ENCODE data around the gene CPE. TPM values are rescaled to one million over a fixed set of nuclear protein-coding genes. Genes with fewer than 3 reads are reported as not detected.
"Not testable (repeated sequence)": the region's sequence is repeated elsewhere in the genome, so short reads cannot be mapped to it uniquely, and the experiment has no call there.

CPE gene
- total RNA-seq, 1 donor from 2014 or later = 103 TPM

- Histone ChIP-seq H3K4me1 (peaks cover 38% of the 10 kb centered on the region), H3K36me3 (no peaks in the 10 kb centered on the region), H3K4me3 (no peak overlapping the region), H3K9me3 (no peaks in the 10 kb centered on the region), H3K27ac (no peak overlapping the region), H3K27me3 (no peaks in the 10 kb centered on the region)
- intact Hi-C loops (cut with DNase I) = no loop called here
- no peak for DNase-seq (ENCODE audit: extremely low spot score in 2 of 2)
- TF ChIP-seq CTCF (IDR thresholded peaks at IDR 0.05) = no peak
- no peak for TF ChIP-seq POLR2AphosphoS5 (IDR thresholded peaks at IDR 0.05; ENCODE audit: insufficient read depth in 1 of 2, low read depth in 1 of 2)
- TF ChIP-seq POLR2A (IDR thresholded peaks at IDR 0.05) = no peak
Observed at GRCh38 chr4:165331823-165332222, 47.0 kb upstream of the CPE start.

GRCh38 chr4:165332502-165332901 lies 46.3 kb upstream of the CPE start:
- TF ChIP-seq POLR2A (IDR thresholded peaks at IDR 0.05) = no peak
- TF ChIP-seq POLR2AphosphoS5 (IDR thresholded peaks at IDR 0.05; ENCODE audit: insufficient read depth in 1 of 2, low read depth in 1 of 2) = no peak
- TF ChIP-seq CTCF (IDR thresholded peaks at IDR 0.05) = no peak
- H3K9me3 ChIP-seq = no peaks in the 10 kb centered on the region
- DNase-seq (ENCODE audit: extremely low spot score in 2 of 2) = no peak
- intact Hi-C loops (cut with DNase I) = no loop called here
- H3K27ac ChIP-seq = no peak overlapping the region
- H3K4me3 ChIP-seq = no peak overlapping the region
- H3K27me3 ChIP-seq = no peaks in the 10 kb centered on the region
- H3K4me1 ChIP-seq = peaks cover 38% of the 10 kb centered on the region
- no peaks in the 10 kb centered on the region for H3K36me3 ChIP-seq

GRCh38 chr4:165335163-165335703 lies 43.6 kb upstream of the CPE start:
- peaks cover 17% of the 10 kb centered on the region for H3K4me1 ChIP-seq
- H3K4me3 ChIP-seq = no peak overlapping the region
- intact Hi-C loops (cut with DNase I) = no loop called here
- DNase-seq (ENCODE audit: extremely low spot score in 2 of 2) = no peak
- peaks cover 0 to 3% of the 10 kb centered on the region in 2 donors for H3K36me3 ChIP-seq
- H3K9me3 ChIP-seq = no peaks in the 10 kb centered on the region
- no peak overlapping the region for H3K27ac ChIP-seq
- TF ChIP-seq POLR2A (IDR thresholded peaks at IDR 0.05) = no peak
- no peak for TF ChIP-seq CTCF (IDR thresholded peaks at IDR 0.05)
- no peak for TF ChIP-seq POLR2AphosphoS5 (IDR thresholded peaks at IDR 0.05; ENCODE audit: insufficient read depth in 1 of 2, low read depth in 1 of 2)
- H3K27me3 ChIP-seq = no peaks in the 10 kb centered on the region

- peaks cover 9% of the 10 kb centered on the region for H3K4me1 ChIP-seq
- H3K27ac ChIP-seq = no peak overlapping the region
- no peaks in the 10 kb centered on the region for H3K27me3 ChIP-seq
- DNase-seq (ENCODE audit: extremely low spot score in 2 of 2) = no peak
- TF ChIP-seq CTCF (IDR thresholded peaks at IDR 0.05) (no peak), POLR2AphosphoS5 (IDR thresholded peaks at IDR 0.05; ENCODE audit: insufficient read depth in 1 of 2, low read depth in 1 of 2) (no peak), POLR2A (IDR thresholded peaks at IDR 0.05) (no peak)
- H3K36me3 ChIP-seq = peaks cover 0 to 7% of the 10 kb centered on the region in 2 donors
- H3K9me3 ChIP-seq = no peaks in the 10 kb centered on the region
- H3K4me3 ChIP-seq = no peak overlapping the region
- intact Hi-C loops (cut with DNase I) = no loop called here
Observed at GRCh38 chr4:165336743-165337142, 42.1 kb upstream of the CPE start.

GRCh38 chr4:165342340-165342739 lies 36.5 kb upstream of the CPE start:
- DNase-seq (ENCODE audit: extremely low spot score in 2 of 2); intact Hi-C loops (cut with DNase I); H3K27ac ChIP-seq; H3K9me3 ChIP-seq; H3K27me3 ChIP-seq; H3K4me1 ChIP-seq; H3K4me3 ChIP-seq: not testable (repeated sequence)
- H3K36me3 ChIP-seq = peaks cover 0 to 17% of the 10 kb centered on the region in 2 donors

Measured in vagina (tissue), 2 donors.